HG03045 (cell line): Measurements from ENCODE around the gene TTC23.
"Not testable (repeated sequence)": the region's sequence is repeated elsewhere in the genome, so short reads cannot be mapped to it uniquely, and the experiment has no call there.

Source experiments
- ATAC-seq: cut with Tn5 transposase; IDR thresholded peaks from one replicate; pipeline ENCODE4 v1.9.1; 2021; ENCODE audit warnings: mild to moderate bottlenecking, moderate library complexity; ENCODE audit not compliant: unreplicated experiment

Gene TTC23

DNA sequence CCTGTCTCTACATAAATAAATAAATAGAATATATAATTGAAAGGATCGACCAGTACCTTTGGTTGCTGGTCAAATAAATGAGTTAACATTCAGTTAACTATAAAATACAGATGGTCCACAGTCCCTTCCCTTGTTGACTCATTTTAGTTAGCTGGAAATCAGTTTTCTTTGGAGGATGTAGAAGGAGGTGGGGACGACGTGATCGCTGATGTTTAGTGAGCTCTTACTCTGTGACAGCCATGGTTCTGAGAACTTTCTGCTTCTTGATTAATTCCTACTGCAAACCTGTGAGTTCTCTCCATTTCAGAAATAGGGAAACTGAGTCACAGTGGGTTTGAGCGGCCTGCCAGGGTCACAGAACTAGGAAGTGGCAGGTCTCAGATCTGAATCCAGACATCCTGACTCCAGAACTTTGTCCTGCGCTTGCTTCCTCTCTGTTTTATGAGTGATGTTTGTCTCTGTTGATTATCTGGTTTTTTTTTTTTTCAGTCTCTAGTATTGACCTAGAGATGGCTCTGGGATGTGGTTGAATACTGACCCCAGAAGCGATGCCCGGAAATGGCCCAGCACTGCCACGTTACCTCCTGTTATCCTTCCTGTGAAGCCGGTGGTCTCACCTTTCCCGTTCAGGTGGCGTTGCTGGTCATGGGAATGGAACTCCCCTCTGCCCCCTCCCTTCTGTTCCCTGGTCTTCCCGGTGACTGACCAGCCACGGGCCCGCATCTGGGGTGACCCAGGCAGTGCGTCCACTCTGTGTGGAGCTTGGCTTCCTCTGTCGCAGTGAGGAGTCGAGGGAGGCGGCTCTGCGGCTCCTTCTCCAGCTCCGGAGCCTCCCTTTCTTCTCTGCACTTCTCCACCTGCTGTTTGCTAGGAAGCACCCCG is 126.3 kb downstream of the TTC23 start:
- no peak for ATAC-seq

GRCh38 chr15:99121691-99122410 is 127.5 kb downstream of the TTC23 start:
- ATAC-seq: no peak

DNA sequence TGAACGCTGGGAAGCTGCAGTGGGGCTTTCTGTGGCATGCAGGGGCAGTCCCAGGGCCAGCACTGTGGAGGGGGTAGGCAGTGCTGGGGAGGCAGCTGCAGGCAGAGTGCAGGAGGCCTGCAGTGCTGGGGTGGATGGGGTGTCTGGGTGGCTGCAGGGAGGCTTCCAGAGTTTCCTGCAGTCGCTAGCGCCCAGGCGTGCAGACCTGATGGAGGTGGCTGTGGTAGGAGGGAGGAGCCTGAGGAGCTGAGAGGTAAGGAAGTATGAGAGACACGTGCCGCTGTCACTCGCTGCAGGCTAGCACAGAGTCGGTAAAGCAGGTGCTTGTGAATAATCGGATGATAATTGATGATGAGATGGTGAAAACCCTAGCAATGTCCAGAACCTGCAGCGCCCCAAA is 128.2 kb downstream of the TTC23 start:
- no peak for ATAC-seq

GRCh38 chr15:99120050-99120777 is 129.2 kb downstream of the TTC23 start:
- ATAC-seq: no peak

DNA sequence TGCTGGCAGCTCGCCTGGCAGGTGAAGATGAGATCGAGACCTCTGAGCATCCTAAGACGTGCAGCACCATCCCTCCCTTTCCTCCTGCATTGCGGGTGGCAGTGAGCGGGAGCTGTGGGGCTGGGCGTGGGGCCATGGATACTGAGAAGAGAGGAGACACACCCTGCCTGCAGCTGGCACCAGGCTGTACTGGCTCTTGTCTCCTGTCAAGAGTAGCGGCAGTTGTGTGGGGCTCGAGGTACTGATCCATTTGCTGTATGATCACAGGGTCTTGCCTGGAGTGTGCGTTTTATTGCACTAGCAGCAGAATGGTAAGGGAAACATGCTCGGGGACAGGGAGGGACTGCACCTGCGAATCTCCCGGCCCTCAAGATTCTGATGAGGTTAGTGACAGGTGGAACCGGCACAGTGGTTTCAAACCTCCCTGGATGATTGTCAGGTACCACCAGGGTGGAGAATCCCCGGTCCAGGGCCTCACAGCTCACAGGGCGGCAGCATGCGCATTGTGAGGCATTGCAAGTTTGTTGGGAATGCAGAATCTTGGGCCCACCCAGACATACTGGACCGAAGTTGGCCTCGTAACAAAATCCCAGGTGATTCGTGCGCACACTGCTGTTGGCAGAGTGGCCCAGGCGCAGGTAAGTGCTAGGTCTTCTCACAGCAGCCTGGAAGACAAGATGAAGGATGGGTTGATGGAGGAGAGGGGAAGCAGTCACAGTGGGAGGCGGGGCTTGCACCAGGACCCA is 130.4 kb downstream of the TTC23 start:
- ATAC-seq: no peak

- no peak for ATAC-seq
These were observed 131.1 kb downstream of the TTC23 start for GRCh38 chr15:99118258-99118632.

DNA sequence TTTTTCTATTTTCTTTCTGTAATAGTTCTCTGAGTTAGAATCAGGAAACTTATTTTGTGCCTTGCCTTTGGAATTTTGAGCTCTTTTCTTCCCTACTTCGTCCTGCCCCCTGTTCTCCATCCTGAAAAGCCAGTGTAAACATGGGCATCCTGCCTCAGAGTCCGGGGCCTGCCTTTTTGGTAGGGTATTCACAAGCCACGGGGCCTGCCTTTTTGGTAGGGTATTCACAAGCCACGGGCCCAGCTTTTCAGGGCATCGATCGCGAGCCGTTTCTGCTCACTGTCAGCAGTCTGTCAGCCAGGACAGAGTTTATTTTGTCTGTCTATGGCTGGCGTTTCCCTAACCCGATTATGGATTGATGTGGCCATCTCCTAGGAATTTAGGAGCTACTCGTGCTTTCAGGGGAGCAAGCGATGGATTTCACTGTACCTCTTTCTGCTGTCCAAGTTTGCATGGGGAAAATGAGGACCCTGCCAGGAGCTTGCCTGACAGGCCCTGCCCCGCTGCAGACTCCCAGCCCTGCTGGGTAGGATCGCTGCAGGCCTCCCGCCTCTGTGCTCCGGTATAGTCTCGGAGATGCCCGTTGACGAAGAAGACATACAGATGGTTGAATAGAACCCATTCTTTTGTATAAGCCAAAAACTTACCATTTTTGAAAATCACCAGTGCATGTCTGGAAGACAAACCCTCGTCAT is 131.7 kb downstream of the TTC23 start:
- no peak for ATAC-seq

- ATAC-seq: no peak
These were observed 132.3 kb downstream of the TTC23 start for GRCh38 chr15:99117111-99117510.

DNA sequence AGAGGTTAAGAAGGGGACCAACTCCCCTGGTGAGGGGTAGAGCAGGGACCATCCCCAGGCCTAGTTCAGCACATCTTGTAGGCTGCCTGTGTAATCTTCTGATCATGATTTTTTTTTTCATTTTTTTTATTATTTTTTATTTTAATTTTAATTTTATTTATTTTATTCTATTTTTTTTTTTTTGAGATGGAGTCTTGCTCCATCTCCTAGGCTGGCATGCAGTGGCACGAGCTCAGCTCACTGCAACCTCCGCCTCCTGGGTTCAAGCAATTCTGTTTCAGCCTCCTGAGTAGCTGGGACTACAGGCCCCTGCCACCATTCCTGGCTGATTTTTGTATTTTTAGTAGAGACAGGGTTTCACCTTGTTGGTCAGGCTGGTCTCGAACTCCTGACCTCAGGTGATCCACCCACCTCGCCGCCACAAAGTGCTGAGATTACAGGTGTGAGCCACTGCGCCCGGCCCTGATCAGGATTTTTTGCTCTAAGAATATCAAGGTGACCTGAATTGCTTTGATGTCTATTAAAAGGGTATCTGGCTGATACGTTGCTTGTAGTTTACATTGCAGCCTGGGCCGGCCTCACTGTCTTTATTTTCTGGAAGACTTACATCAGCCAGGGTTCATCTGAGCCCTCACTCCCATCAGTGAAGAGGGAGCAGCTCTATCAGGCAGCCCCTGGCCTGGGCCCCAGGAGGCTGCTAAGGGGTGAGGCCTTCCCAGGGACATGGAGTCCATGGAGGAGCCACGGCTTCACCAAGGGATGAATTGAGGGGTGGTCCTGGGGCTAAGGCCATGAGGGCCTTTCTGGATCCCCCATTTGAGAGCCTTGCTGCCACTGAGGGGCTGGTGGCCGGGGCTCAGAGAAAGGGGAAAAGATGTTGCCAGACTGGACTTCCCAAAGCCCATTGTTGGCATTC is 133.8 kb downstream of the TTC23 start:
- ATAC-seq: no peak

DNA sequence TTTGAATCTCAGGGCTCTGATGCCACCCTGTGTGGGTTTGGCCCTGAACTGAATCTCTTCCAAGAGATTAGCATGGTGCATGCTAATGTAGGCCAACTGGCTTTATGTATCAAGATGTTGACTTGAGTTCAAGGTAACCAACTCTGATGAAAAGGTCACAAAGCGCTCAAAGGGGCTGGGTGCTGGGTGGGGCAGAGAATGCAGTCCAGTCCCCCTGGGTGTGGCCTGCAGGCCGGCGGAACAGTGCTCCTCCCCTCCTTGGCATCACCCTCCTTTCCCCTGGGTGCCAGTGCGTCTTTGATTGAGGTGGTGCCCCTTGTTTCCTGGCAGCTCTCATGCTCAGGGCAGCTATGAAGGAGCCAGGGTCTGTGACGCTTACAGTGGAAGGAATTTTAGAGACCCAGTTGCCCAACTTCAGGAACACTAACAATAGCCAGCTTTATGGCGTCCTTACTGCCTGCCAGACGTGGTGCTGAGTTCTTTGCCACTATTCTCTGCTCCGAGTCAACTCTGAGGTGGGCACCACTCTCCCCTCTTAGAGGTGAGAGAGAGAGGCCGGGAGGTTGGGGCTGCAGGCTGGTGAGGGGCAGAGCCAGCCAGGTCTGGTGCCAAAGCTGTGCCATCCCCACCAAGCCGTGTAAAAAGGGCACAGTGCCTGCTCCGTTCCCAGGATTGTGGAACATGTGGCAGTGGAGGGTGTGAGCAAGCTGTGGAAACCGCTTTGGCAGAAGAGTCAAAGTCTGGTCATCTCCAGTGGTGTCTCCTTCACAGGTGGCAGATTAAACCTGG is 134.7 kb downstream of the TTC23 start:
- ATAC-seq: no peak

DNA sequence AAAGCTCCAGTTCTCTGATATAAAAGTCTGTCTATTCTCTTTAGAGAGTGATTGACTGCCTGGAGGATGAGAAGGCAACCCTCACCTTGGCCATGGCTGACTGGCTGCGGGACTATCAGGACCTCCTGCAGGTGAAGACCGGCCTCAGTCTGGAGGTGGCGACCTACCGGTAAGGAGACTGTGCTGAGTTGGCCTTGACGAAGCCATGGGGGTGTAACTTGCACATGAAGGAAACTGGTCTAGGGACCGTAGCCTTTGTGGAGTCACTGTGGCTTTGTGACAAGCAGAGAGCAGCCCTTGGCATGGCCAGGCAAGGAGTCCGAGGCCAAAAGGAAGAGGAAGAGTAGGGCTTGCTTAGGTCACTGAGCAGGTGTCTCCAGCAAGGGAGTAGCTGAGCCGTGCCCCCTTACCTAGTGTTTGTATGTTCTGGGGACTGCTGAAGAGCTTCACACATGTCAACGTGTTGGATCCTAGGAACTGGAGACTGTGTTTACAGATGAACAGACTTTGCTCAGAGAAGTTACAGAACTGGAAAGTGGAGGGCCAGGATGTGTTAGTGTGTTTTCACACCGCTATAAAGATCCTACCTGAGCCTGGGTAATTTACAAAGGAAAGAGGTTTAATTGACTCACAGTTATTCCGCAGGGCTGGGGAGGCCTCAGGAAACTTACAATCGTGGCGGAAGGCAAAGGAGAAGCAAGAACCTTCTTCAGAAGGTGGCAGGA is 135.7 kb downstream of the TTC23 start:
- no peak for ATAC-seq

- not testable (repeated sequence) for ATAC-seq
These were observed 137.7 kb downstream of the TTC23 start for GRCh38 chr15:99111641-99112040.

GRCh38 chr15:99110581-99111320 is 138.6 kb downstream of the TTC23 start:
- no peak for ATAC-seq

DNA sequence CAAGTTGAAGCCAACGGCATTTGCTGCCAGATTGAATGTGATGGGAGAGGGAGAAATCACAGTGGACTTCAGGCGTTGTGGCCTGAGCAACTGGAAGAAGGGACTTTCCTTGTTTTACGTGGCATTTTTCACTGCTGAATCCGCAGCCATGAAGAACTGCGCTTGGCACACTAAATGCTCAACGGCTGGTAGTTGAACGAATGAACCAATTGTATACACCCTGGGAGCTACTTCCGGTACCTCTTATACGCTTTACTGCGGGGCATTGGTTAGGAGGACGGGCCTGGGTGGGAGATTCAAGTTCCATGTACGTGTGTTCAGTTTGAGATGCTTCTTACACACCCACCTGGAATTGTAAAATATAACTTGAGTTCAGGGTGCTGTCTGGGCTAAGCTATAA is 139.3 kb downstream of the TTC23 start:
- no peak for ATAC-seq

GRCh38 chr15:99109555-99110021 is 139.8 kb downstream of the TTC23 start:
- ATAC-seq: no peak

DNA sequence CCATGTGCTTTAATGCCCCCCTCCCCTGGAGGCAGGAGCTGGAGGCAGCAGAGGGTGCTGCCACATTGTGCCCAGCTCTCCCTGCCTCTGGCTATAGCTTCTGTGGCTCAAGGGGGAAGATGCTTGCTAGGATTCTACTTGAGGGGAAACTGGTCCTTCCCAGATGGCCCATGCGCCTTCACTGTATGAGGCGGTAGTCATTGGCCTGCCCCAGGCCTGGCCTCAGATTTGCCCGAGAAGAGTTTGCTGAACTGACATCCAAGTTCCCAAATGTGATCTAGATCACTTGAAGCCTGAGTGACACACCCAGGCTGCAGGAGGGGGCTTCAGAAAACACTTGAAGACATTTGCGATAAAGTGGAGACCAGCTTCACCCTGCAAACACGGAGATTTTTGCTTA is 140.4 kb downstream of the TTC23 start:
- ATAC-seq: no peak
